ENCODE data around the gene IGFBP2. TPM values are rescaled to one million over a fixed set of nuclear protein-coding genes. Genes with fewer than 3 reads are reported as not detected.

IGFBP2 gene
- total RNA-seq, 1 experiment from 2014 or later = 54.8 TPM

GRCh38 chr2:216670266-216671080 lies 37.3 kb downstream of the IGFBP2 start:
- Histone ChIP-seq H3K4me3 (ENCODE audit: low read depth in 2 of 2, low read length in 2 of 2) (no peak overlapping the region), H3K36me3 (ENCODE audit: control insufficient read depth, insufficient read depth, low read length) (no peaks in the 10 kb centered on the region), H3K4me1 (ENCODE audit: control insufficient read depth, insufficient read depth, low read length) (no peaks in the 10 kb centered on the region), H3K27ac (ENCODE audit: low read length) (no peak overlapping the region), H3K9me3 (ENCODE audit: control insufficient read depth, insufficient read depth, low read depth, low read length) (no peaks in the 10 kb centered on the region), H3K27me3 (ENCODE audit: control insufficient read depth, insufficient read depth, low read length) (no peaks in the 10 kb centered on the region)
- no peak for TF ChIP-seq SIN3A (IDR thresholded peaks at IDR 0.05; ENCODE audit: borderline replicate concordance, insufficient read depth, low read depth, low read length)
- no peak for TF ChIP-seq POLR2AphosphoS5 (IDR thresholded peaks at IDR 0.05; ENCODE audit: low read depth, low read length)
- TF ChIP-seq REST (IDR thresholded peaks at IDR 0.05; ENCODE audit: insufficient read depth in 1 of 2, low read depth in 2 of 2, low read length in 1 of 2) = no peak
- TF ChIP-seq CTCF (IDR thresholded peaks at IDR 0.05) = no peak
- no peak for TF ChIP-seq TCF7L2 (IDR thresholded peaks at IDR 0.05; ENCODE audit: low read depth, low read length)
- CTCF ChIA-PET = no interaction called here
- BruUV-seq (replicated peaks) = no TSS peak
- POLR2A ChIA-PET = interaction anchor here (0.6 kb wide), 1 partner anchor 170 kb away, joined by 7 read pairs; no protein-coding TSS in a partner anchor
- no peak for ATAC-seq
- in situ Hi-C loops (cut with HindIII; ENCODE audit: low pct_unique_long_range_greater_than_20kb, low sequenced_read_pairs) (no loop called here), intact Hi-C loops (cut with micrococcal nuclease; ENCODE audit: unreplicated experiment) (no loop called here)
- DNase-seq (ENCODE audit: low read depth, low spot score) = no peak

- Histone ChIP-seq H3K27ac (ENCODE audit: low read length) (no peak overlapping the region), H3K36me3 (ENCODE audit: control insufficient read depth, insufficient read depth, low read length) (no peaks in the 10 kb centered on the region), H3K9me3 (ENCODE audit: control insufficient read depth, insufficient read depth, low read depth, low read length) (no peaks in the 10 kb centered on the region), H3K4me3 (ENCODE audit: low read depth in 2 of 2, low read length in 2 of 2) (no peak overlapping the region), H3K27me3 (ENCODE audit: control insufficient read depth, insufficient read depth, low read length) (no peaks in the 10 kb centered on the region), H3K4me1 (ENCODE audit: control insufficient read depth, insufficient read depth, low read length) (no peaks in the 10 kb centered on the region)
- ChIA-PET CTCF (no interaction called here), POLR2A (no interaction called here)
- DNase-seq (ENCODE audit: low read depth, low spot score) (no peak), ATAC-seq (no peak)
- BruUV-seq (replicated peaks) = no TSS peak
- in situ Hi-C loops (cut with HindIII; ENCODE audit: low pct_unique_long_range_greater_than_20kb, low sequenced_read_pairs) (no loop called here), intact Hi-C loops (cut with micrococcal nuclease; ENCODE audit: unreplicated experiment) (no loop called here)
- no peak for TF ChIP-seq REST (IDR thresholded peaks at IDR 0.05; ENCODE audit: insufficient read depth in 1 of 2, low read depth in 2 of 2, low read length in 1 of 2)
- TF ChIP-seq SIN3A (IDR thresholded peaks at IDR 0.05; ENCODE audit: borderline replicate concordance, insufficient read depth, low read depth, low read length) = no peak
- TF ChIP-seq TCF7L2 (IDR thresholded peaks at IDR 0.05; ENCODE audit: low read depth, low read length) = no peak
These were observed 37.8 kb downstream of the IGFBP2 start for GRCh38 chr2:216671081-216671411.
